WI38 (cell line): ENCODE data around the gene MIER2.

Experiments
- H3K4me3 ChIP-seq: 2 replicates; pipeline ENCODE4 v1.5.1; 2011; ENCODE audit warnings: low read depth, mild to moderate bottlenecking, control low read depth, low read length
- TF ChIP-seq, protein P1 (sequence below): IDR thresholded peaks from 2 replicates; pipeline ENCODE4 v1.5.1; 2012; ENCODE audit warnings: low read depth, mild to moderate bottlenecking, control low read depth, low read length

The MIER2 gene

DNA sequence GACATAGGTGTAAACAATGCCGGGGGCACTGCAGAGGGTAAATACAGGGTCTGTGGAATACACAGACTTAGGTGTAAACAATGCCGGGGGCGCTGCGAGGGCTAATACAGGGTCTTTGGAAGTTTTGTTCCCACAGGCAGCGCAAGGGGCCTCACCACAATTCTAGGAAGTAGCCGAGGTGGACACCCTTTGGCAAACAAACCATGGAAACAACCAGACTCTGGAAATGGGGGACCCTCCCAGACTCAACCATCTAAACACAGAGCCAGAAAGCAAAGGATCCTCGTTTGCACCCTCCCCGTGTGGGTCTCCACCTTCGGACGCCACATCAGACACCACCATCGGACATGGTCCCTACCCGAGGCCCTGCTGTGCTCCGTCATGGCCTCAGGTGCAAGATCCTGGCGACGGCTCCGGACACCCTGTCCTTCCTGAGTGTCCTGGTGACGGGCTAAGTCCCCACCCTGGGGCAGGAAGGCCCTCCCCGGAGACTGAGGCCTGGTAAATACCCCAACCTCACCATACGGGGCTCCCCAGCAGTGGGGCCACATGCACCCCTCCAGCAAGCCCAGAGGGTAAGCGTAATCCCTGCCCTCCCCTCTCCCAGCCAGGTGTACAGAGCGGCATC, 36.7 kb downstream of the MIER2 start:
- no peak overlapping the region for H3K4me3 ChIP-seq
- TF ChIP-seq, protein P1, sequence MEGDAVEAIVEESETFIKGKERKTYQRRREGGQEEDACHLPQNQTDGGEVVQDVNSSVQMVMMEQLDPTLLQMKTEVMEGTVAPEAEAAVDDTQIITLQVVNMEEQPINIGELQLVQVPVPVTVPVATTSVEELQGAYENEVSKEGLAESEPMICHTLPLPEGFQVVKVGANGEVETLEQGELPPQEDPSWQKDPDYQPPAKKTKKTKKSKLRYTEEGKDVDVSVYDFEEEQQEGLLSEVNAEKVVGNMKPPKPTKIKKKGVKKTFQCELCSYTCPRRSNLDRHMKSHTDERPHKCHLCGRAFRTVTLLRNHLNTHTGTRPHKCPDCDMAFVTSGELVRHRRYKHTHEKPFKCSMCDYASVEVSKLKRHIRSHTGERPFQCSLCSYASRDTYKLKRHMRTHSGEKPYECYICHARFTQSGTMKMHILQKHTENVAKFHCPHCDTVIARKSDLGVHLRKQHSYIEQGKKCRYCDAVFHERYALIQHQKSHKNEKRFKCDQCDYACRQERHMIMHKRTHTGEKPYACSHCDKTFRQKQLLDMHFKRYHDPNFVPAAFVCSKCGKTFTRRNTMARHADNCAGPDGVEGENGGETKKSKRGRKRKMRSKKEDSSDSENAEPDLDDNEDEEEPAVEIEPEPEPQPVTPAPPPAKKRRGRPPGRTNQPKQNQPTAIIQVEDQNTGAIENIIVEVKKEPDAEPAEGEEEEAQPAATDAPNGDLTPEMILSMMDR = no peak

- no peak overlapping the region for H3K4me3 ChIP-seq
- TF ChIP-seq, protein P1 = no peak
Observed at GRCh38 chr19:307111-307531, 37.5 kb downstream of the MIER2 start.

GRCh38 chr19:306151-306900, 38.3 kb downstream of the MIER2 start:
- TF ChIP-seq, protein P1 = no peak
- H3K4me3 ChIP-seq = no peak overlapping the region

GRCh38 chr19:305240-306150, 39.1 kb downstream of the MIER2 start:
- no peak overlapping the region for H3K4me3 ChIP-seq
- TF ChIP-seq, protein P1 = no peak

GRCh38 chr19:296476-297225, 47.9 kb downstream of the MIER2 start:
- TF ChIP-seq, protein P1 = no peak
- no peak overlapping the region for H3K4me3 ChIP-seq

GRCh38 chr19:295687-296370, 48.8 kb downstream of the MIER2 start:
- TF ChIP-seq, protein P1 = no peak
- no peak overlapping the region for H3K4me3 ChIP-seq
